ENCODE data around the gene TBXA2R.
"Not testable (repeated sequence)": the region's sequence is repeated elsewhere in the genome, so short reads cannot be mapped to it uniquely, and the experiment has no call there.

TBXA2R gene

DNA sequence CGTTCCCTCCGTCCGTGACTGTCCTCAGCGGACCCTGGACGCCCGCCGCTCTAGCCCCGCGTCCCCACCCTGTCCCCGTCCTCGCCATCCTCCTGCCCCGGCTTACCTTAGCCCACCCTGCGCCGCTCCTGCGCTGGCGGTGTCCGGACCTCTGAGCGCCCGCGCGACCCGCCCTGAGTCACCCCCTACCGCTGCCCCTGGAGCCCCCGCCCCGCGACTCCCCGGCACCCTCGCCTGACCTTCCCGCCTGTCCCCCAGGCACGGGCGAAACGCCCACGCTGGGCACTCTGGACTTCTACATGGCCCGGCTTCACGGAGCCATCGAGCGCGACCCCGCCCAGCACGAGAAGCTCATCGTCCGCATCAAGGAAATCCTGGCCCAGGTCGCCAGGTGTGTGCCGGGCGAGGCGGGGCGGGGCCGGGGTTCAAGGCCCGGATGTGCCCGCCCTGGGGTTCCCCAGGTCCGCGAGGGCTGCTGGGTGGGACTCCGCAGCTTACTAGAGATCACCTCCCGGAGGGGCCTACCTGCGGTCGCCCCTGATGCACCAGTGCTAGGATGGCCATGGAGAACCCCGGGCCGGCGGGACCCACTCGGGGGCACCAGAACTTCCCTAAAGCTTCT lies 28.8 kb downstream of the TBXA2R start:
- DNase-seq (ENCODE audit: low read depth) = no peak

GRCh38 chr19:3576696-3577443 lies 29.8 kb downstream of the TBXA2R start:
- no peak for DNase-seq (ENCODE audit: low read depth)

DNA sequence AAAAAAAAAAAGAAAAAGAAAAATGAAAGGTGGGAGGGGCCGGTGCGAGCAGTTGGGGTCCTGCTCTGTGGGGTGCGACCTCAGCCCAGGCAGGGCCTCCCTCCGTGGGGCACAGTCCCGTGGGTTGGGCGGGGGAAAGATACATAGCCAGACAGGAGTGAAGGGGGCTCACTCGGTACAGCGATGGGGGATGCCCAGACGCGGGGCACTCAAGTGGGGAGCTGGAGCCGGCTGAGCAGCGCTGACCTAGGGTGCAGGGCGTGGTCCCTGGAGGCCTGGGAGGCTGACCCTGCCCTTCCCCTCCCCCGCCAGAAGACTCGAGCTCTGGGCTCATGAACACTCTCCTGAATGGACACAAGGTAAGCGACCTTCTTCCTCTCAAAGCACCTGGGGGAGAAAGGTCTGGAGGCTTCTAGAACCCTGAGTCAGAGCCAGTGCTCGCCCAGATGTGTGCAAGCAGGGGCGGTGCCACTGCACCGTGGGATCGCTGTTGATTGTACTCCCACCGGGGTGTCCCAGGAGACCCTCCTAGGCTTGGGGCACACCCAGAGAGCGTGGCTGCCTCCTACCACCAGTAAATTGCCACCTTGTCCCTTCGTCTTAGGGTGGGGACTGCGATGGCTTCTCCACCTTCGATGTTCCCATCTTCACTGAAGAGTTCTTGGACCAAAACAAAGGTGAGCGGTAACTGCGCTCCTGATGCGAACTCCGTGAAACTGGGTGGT lies 30.6 kb downstream of the TBXA2R start:
- no peak for DNase-seq (ENCODE audit: low read depth)

GRCh38 chr19:3575260-3575741 lies 31.4 kb downstream of the TBXA2R start:
- DNase-seq (ENCODE audit: low read depth) = no peak

DNA sequence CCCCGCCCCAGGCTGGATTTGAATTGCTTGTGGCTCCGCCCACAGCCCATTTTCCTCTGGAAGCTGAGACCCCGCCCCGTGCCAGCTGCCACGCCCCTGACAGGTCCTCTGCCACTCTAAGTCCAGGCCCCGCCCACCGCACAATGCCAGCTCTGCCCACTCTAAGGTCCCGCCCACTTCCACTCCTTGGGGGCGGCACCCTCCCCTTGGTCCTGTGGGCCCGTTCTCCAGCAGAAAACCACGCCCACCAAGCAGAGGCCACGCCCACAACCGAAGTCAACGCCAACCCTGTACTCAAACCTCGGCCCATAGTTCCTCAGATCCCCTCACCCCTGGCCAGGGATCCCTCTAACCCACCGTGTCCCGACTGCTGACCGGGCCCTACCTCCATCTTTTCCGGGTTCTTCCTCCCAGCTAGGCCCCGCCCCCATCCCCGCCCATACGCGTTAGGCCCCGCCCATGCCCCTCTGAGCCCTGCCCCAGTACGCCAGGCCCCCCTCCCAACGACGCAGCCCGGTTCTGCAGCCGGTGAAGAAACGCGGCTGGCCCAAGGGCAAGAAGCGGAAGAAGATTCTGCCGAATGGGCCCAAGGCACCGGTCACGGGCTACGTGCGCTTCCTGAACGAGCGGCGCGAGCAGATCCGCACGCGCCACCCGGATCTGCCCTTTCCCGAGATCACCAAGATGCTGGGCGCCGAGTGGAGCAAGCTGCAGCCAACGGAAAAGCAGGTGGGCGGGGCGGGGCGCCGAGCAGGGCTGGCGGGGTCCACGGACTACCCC lies 32.6 kb downstream of the TBXA2R start:
- DNase-seq (ENCODE audit: low read depth) = peak; percentile 74

DNA sequence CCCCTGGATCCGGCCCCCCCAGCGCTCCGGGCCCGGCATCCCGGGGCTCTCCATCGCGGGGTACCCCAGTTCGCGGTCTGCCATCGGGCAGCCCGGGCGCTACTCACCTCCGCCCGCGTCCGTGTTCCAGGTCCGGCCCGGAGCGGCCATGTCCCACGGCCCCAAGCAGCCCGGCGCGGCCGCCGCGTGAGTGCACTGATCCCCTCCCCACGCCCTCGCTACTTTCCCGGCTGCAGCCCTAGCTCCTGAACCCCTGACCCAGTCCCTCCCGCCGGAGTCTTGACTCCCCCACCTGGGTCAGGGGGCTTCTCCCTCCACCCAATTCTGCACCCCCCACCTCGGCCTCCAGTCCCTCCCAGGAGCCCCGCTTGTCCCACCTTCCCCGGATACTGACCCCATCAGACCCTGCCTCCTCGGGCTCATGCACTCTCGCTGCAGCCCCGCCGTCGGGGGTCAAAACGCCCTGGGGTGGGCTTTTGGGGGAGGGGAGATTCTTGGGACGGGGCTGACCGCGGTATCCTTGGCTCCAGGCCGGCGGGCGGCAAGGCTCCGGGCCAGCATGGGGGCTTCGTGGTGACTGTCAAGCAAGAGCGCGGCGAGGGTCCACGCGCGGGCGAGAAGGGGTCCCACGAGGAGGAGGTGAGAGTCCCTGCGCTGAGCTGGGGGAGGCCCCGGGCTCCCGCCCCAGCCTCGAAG lies 33.4 kb downstream of the TBXA2R start:
- DNase-seq (ENCODE audit: low read depth) = no peak

GRCh38 chr19:3572855-3573161 lies 33.9 kb downstream of the TBXA2R start, which contains the start of gene HMG20B:
Gene HMG20B (plus strand): TSS chr19:3572944. CDS start chr19:3573310, 366 bp downstream.
- no peak for DNase-seq (ENCODE audit: low read depth)

GRCh38 chr19:3572132-3572854 lies 34.4 kb downstream of the TBXA2R start:
- DNase-seq (ENCODE audit: low read depth) = peak; percentile 100

- DNase-seq (ENCODE audit: low read depth) = no peak
These were observed 36.1 kb downstream of the TBXA2R start for GRCh38 chr19:3570606-3571011.

DNA sequence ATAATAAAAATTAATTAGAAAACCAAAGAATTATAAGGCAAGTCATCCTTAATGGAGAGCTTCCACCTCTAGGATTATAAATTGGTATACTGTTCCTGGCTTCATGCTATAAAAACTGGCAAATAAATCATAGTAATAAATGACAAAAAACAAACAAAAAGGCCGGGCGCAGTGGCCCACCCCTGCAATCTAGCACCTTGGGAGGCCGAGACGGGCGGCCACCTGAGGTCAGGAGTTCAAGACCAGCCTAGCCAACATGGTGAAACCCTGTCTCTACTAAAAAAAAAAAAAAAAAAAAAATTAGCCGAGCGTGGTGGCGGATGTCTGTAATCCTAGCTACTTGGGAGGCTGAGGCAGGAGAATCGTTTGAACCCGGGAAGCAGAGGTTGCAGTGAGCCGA lies 36.6 kb downstream of the TBXA2R start:
- DNase-seq (ENCODE audit: low read depth) = not testable (repeated sequence)

GRCh38 chr19:3565139-3565538 lies 41.5 kb downstream of the TBXA2R start:
- no peak for DNase-seq (ENCODE audit: low read depth)

- DNase-seq (ENCODE audit: low read depth) = no peak
These were observed 42.8 kb downstream of the TBXA2R start for GRCh38 chr19:3563709-3564524.

DNA sequence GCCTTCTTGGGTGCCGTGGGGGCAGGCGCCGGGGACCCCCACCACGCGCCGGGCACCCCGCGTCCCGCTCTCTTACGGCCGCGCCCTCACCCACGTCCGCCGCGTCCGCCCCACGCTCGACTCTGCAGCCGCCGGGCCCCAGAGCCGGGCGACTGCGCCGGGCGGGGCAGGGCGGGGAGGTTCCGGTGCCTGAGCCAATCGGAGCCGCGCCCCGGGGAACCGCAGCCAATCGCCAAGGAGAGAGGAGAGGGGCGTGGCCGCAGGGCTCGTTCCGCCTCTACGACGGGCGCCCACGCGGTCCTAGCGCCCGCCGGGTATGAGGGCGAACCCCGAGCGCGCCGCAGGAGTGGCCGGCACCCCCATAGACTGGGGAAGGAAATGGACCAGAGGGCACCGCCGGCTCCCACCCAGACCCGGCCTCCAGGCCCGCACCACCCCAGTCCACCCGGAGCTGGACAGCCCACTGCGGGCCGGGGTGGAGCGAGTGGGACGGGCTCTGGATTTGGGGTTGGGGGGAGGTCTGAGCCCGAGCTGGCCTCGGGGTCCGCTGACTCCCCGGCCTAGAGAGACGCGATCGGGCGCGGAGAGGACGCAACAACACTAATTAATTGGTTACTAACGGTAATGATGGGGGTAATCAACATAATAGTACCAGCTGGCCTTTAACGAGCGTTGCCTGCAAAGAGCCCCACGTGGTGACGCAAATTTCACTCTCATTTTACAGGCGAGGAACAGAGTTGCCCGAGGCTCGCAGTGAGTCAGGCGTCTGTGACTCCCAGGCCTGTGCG lies 49.0 kb downstream of the TBXA2R start, which contains the start of gene MFSD12:
Gene MFSD12 (minus strand): TSS at position 126 of the 788 bp plus-strand sequence. CDS start 183 bp downstream, outside the sequence.
- peak; percentile 94 for DNase-seq (ENCODE audit: low read depth)

- peak; percentile 59 for DNase-seq (ENCODE audit: low read depth)
These were observed 49.7 kb downstream of the TBXA2R start for GRCh38 chr19:3556978-3557460.

DNA sequence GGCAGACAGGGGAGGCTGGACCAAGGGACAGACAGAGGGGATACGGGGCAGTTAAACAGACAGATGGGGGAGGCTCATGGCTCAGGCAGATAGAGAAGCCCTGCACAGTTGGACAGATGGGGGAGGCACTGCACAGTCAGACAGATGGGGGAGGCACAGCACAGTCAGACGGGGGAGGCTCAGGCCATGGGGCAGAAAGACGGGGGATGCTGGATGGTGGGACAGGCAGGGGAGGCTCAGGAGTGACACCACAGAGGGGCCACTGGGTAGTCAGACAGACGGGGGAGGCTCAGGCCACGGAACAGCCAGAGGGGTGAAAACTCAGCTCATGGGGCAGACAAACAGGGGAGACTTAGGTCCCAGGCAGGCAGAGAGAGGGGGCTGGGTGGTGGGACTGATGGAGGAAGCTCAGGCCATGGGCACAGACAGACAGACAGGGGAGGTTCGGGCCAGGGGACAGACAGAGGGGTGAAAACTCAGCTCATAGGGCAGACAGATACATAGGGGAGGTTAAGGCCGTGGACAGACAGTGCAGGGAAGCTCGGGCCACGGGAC lies 50.2 kb downstream of the TBXA2R start:
- no peak for DNase-seq (ENCODE audit: low read depth)

DNA sequence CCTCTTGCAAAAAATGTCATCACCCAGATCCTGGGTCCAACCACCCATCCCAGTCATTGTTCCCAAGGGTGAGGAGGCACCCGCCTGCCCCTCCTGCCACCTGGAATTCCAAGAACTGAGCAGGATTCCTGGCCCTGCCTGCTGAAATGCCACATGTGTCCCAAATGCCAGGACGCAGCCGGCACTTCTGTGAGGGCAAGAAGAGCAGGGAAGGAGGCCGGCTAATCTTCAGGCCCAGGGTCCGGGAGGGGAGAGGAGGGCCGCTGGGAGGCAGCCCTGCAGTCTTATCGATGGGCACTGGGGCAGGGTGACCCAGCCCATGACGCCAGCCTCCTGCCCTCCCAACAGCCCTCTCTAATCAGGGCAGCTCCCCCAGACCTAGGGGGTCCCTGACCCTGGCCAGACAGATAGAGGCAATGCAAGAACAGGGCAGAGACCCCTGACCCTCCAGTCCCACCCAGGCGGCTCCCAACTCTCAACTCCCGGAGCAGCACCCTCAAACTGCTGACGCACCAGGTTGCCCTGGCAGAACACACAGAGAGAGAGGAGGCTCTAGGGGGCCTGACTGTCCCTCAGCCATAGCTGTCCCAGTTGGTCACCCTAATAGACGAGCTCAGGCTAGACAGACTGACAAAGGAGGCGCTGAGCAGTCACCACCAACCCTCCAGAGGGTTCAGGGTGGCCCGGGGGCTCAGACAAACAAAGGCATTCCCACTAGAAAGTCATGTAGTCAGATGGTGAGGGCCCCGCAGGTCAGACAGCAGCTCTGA lies 50.8 kb downstream of the TBXA2R start:
- DNase-seq (ENCODE audit: low read depth) = no peak

GRCh38 chr19:3554254-3555083 lies 52.2 kb downstream of the TBXA2R start:
- no peak for DNase-seq (ENCODE audit: low read depth)
